Upper lobe of left lung (tissue), 6 donors: ENCODE data around the gene ABAT. TPM values are rescaled to one million over a fixed set of nuclear protein-coding genes. Genes with fewer than 3 reads are reported as not detected.

ENCODE experiments used
- ATAC-seq, 2 donors: fragments of 200-7000 bp; cut with Tn5 transposase; one replicate each; pipeline ENCODE4 v1.9.1; 2022; ENCODE audit warnings: mild to moderate bottlenecking in 2 of 2, moderate library complexity in 2 of 2; ENCODE audit not compliant: low FRiP score in 2 of 2
- DNase-seq, 2 donors: peaks; one replicate each; pipeline ENCODE4 v3.0.0-alpha.2; 2019 to 2020
- H3K27ac ChIP-seq, 4 donors: fragments of 200-600 bp; sonication (generic); one replicate each; pipeline ENCODE4 v1.5.1; 2016 to 2019
- H3K27me3 ChIP-seq, 4 donors: fragments of 200-600 bp; sonication (generic); one replicate each; pipeline ENCODE4 v1.5.1; 2017 to 2019
- H3K36me3 ChIP-seq, 4 donors: fragments of 200-600 bp; sonication (generic); one replicate each; pipeline ENCODE4 v1.5.1; 2016 to 2019
- H3K4me1 ChIP-seq, 4 donors: fragments of 200-600 bp; sonication (generic); one replicate each; pipeline ENCODE4 v1.5.1; 2018 to 2019
- H3K4me3 ChIP-seq, 4 donors: fragments of 200-600 bp; sonication (generic); one replicate each; pipeline ENCODE4 v1.5.1; 2017 to 2019; ENCODE audit warnings: mild to moderate bottlenecking in 2 of 4, moderate library complexity in 1 of 4
- H3K9me3 ChIP-seq, 4 donors: fragments of 200-600 bp; sonication (generic); one replicate each; pipeline ENCODE4 v1.5.1; 2018 to 2019
- CTCF ChIP-seq, 6 experiments: fragments of 450-650 bp in 4 of 6; fragments of 200-600 bp in 2 of 6; sonication (generic) in 2 of 6; IDR thresholded peaks; one replicate each; pipeline ENCODE4 v1.5.1; 2016 to 2019; ENCODE audit warnings: antibody characterized with exemption in 6 of 6
- EP300 ChIP-seq, 4 donors: sonication (generic); formaldehyde crosslinking; IDR thresholded peaks; one replicate each; pipeline ENCODE4 v1.5.1; 2017; ENCODE audit warnings: antibody characterized with exemption in 4 of 4, control low read depth in 2 of 4
- POLR2A ChIP-seq, 4 donors: fragments of 450-650 bp; IDR thresholded peaks; one replicate each; pipeline ENCODE4 v1.5.1; 2016 to 2017; ENCODE audit warnings: antibody characterized with exemption in 4 of 4, mild to moderate bottlenecking in 2 of 4
- POLR2AphosphoS5 ChIP-seq, 2 donors: sonication (generic); formaldehyde crosslinking; IDR thresholded peaks; one replicate each; pipeline ENCODE4 v1.5.1; 2017; ENCODE audit warnings: antibody characterized with exemption in 2 of 2
- WGBS, 2 donors: methylation state at CpG; one replicate each; pipeline ENCODE4 v1.1.5; 2017 to 2018; 5-methylcytosine and 5-hydroxymethylcytosine counted together
- small RNA-seq, 4 donors: library from RNA; depleted of rRNA; stranded (forward); fragments of <200 nt; gene quantifications; one replicate each; pipeline ENCODE3, GENCODE V24; 2016
- total RNA-seq, 6 donors: library from RNA; depleted of rRNA in 4 of 6; stranded (reverse); fragments of >200 nt in 4 of 6; gene quantifications; one replicate each; pipeline versions ENCODE4 v1.1.0 to v1.2.1, GENCODE V29; 2016 to 2021
- donor health status: DM: no; HTN: no; CAD: no; lungs with moderate emphysema.
- donor health status: DM: no; HTN: yes; CAD: no; lungs with severe emphysema.

ABAT gene
- total RNA-seq, 6 donors from 2014 or later = 4.7 to 22.0 (median 9.1) TPM

- TF ChIP-seq EP300 (IDR thresholded peaks at IDR 0.05) = no peak
- no peak for TF ChIP-seq CTCF (IDR thresholded peaks at IDR 0.05)
- no peak for TF ChIP-seq POLR2AphosphoS5 (IDR thresholded peaks at IDR 0.05)
- TF ChIP-seq POLR2A (IDR thresholded peaks at IDR 0.05) = no peak
- Histone ChIP-seq H3K4me3 (no peak overlapping the region), H3K36me3 (peaks cover 3 to 40% (median 24%) of the 10 kb centered on the region in 4 donors), H3K27me3 (no peaks in the 10 kb centered on the region), H3K4me1 (peaks cover 0 to 6% (median 5%) of the 10 kb centered on the region in 4 donors), H3K27ac (no peak overlapping the region), H3K9me3 (no peaks in the 10 kb centered on the region)
- DNase-seq (no peak), ATAC-seq (peak in 1 of 2 donors; percentile 59)
- 89 to 97% methylated on average over 9 of the region's 9 CpGs for WGBS, 2 donors
These were observed 157.0 kb downstream of the ABAT start for GRCh38 chr16:8831450-8831849.

- Histone ChIP-seq H3K4me3 (no peak overlapping the region), H3K27ac (no peak overlapping the region), H3K4me1 (peaks cover 0 to 6% (median 5%) of the 10 kb centered on the region in 4 donors), H3K9me3 (no peaks in the 10 kb centered on the region), H3K27me3 (no peaks in the 10 kb centered on the region), H3K36me3 (peaks cover 3 to 40% (median 24%) of the 10 kb centered on the region in 4 donors)
- no peak for ATAC-seq
- TF ChIP-seq POLR2AphosphoS5 (IDR thresholded peaks at IDR 0.05) (no peak), POLR2A (IDR thresholded peaks at IDR 0.05) (no peak), EP300 (IDR thresholded peaks at IDR 0.05) (no peak), CTCF (IDR thresholded peaks at IDR 0.05) (no peak)
- WGBS, 2 donors = 88 to 92% methylated on average over 15 to 17 of the region's 18 CpGs
- DNase-seq = peak in 1 of 2 donors; percentile 20
These were observed 157.7 kb downstream of the ABAT start for GRCh38 chr16:8831871-8832716.

GRCh38 chr16:8832717-8833105 lies 158.3 kb downstream of the ABAT start:
- no peak overlapping the region for H3K4me3 ChIP-seq
- ATAC-seq = peak in 1 of 2 donors; percentile 68
- WGBS, 2 donors = 81 to 85% methylated on average over 14 to 16 of the region's 16 CpGs
- H3K27ac ChIP-seq = no peak overlapping the region
- no peaks in the 10 kb centered on the region for H3K27me3 ChIP-seq
- H3K4me1 ChIP-seq = peaks cover 3 to 10% (median 5%) of the 10 kb centered on the region in 4 donors
- peak in 1 of 2 donors; percentile 53 for DNase-seq
- TF ChIP-seq CTCF (IDR thresholded peaks at IDR 0.05) (no peak), POLR2A (IDR thresholded peaks at IDR 0.05) (no peak), EP300 (IDR thresholded peaks at IDR 0.05) (no peak), POLR2AphosphoS5 (IDR thresholded peaks at IDR 0.05) (no peak)
- peaks cover 3 to 40% (median 24%) of the 10 kb centered on the region in 4 donors for H3K36me3 ChIP-seq
- H3K9me3 ChIP-seq = no peaks in the 10 kb centered on the region

Small RNA genes lying within 50 kb of the gene (small RNA-seq; reads per million reads assigned to genes)
- gene AC007224.1 (0 reads per million in 4 donors), gene RN7SL743P (0 reads per million in 4 donors), gene RNU7-63P (0 reads per million in 4 donors)

Other genes with a start within 250 kb of the ABAT start
- gene TMEM114, start 84.1 kb upstream of the ABAT start, total RNA-seq = not detected
- 100 to 1,000 TPM in 1 of 6 donors, 10 to 100 TPM in 5; 22.3 to 118 (median 36.5) TPM for gene METTL22, start 52.9 kb upstream of the ABAT start, total RNA-seq
- gene TMEM186, start 123.0 kb downstream of the ABAT start, total RNA-seq = 10 to 100 TPM in 1 of 6 donors, 1 to 10 TPM in 5; 4.2 to 10.7 (median 6.9) TPM
- 10 to 100 TPM; 27.2 to 37.1 (median 29.8) TPM for gene PMM2, start 123.2 kb downstream of the ABAT start, total RNA-seq
- 100 to 1,000 TPM in 1 of 6 donors, 10 to 100 TPM in 5; 33.5 to 102 (median 75.3) TPM for gene CARHSP1, start 194.4 kb downstream of the ABAT start, total RNA-seq
- not detected for gene LITAFD, start 207.7 kb downstream of the ABAT start, total RNA-seq